Activated gamma-delta T cell treated with Interleukin-2 at 50 U/mL for 16 hours (primary cell): Measurements from ENCODE around the gene G3BP2.

ENCODE experiments used
- DNase-seq: peaks from one replicate; pipeline ENCODE4 v3.0.0-alpha.2; 2020

Gene G3BP2

DNA sequence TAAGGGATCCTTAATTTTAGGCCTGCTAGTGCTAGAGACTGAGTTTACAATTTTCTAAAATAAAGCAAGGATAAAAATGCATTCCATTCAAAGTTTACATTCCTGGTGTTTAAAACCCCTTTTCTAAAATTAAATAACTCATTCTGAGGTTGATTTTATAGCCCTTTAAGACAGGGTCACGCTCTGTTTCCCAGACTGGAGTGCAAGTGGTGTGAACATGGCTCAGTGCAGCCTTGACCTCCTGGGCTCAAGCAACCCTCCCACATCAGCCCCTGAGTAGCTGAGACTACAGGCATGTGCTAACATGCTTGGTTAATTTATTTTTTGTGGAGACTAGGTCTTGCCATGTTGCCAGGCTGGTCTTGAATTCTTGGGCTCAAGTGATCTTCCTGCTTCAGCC lies 36.0 kb downstream of the G3BP2 start:
- no peak for DNase-seq

DNA sequence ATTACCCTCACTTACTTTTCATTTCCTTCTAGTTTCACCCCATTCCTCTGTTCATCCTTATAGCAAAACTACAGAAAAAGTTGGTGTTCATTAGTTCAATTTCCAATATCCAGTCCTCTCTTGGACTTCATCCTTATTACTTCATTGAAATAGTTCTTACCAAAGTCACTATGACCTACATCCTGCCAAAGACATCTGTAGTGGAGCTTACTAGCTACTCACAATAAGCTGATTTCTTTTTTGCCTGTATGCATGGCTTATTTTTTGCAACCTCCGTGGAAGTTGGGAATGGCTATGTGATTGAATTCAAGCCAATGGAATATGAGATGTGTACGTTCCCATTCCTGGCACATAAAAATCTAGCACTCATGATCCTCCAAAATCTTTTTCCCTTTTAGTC lies 38.3 kb downstream of the G3BP2 start:
- no peak for DNase-seq

GRCh38 chr4:75634281-75634680 lies 38.9 kb downstream of the G3BP2 start:
- no peak for DNase-seq

DNA sequence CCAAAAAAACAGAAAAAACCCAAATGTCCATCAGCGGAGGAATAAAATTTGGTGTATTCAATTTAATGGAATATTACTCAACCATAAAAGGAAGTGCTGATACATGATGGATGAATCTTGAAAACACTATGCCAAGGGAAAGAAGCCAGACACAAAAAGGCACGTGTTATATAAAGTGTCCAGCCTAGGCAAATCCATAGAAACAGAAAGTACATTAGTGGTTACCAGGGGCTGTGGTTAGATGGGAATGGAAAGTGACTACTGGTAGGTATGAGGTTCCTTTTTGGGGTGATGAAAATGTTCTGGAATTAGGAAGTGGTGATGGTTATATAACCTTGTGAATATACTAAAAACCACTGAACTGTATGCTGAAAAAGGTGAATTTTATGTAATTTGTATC lies 39.4 kb downstream of the G3BP2 start:
- no peak for DNase-seq

DNA sequence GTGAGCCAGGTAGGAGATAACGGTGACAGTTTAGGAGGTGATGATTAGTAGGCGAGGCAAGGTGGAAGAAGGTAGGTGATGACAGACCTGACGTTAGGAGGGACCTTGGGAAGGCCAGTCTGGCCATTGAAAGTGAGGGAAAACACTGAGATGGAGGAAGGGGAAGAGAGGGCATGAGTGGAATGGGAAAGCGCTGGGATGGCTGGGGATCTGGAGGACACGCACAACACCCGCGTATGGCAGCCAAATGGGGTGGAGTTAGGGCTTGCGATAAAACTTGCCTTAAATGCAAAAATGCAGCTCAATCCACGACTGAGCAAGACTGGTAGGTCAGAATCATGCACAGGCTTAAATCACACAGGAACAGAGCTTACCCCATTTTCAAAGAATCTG lies 42.3 kb downstream of the G3BP2 start:
- no peak for DNase-seq

DNA sequence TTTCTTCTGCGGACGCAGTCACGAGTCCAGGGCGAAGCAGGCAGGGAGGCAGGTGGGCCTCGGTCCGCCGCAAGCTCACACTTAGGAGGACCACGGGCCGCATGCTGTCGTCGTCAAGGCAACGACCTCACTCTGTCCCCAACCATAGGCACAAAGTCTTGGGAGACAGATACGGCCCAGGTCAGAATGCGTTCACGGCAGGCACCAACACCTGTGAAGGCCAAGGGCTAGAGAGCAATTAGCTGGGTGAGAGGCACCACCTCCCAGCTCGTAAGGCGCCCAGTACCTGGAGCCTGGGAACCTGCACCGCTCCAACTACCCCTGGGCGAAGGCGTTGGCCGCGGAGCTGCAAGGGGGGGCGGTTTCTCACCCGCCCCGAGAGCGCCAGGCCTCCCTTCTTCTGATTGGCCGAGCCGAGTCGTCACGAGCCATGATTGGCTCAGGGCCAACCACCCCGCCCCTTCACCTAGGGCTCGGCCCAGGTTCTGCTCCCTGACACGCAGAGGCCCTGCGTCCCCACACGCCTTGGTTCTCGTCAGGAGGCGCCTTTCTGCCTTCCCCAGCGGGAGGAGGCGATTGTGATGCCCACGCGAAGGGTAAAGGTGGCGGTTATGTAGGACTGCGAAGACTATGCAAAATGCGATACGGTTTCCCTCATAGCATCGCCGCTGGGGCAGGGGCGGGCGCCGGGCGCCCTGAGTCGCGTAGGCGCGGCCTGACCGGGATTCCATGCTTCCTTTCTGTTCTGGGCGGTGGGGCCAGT lies 42.9 kb downstream of the G3BP2 start, which contains the start of gene CDKL2:
TSS of gene CDKL2 (minus strand) at position 355 of the 763 bp plus-strand sequence. CDS start 4,540 bp downstream, outside the sequence.
- peak; percentile 91 for DNase-seq

DNA sequence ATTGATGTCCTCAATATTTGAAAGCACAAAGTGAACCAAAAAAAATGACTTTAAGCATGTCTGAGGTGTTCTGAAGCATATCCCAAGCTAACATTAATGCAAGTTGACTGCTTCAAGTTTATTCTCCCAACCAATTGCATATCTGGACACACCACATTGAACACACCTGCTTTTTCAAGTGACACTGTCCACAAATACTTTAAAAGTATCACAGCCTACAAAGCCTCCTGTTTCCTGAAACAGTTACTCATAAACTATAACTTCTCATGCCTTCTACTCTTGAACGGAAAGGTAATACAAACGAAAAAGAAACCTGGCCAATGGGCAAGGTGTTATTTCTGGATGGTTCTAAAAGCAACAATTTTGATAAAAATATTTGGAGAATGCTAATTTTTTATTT lies 44.0 kb downstream of the G3BP2 start:
- no peak for DNase-seq

DNA sequence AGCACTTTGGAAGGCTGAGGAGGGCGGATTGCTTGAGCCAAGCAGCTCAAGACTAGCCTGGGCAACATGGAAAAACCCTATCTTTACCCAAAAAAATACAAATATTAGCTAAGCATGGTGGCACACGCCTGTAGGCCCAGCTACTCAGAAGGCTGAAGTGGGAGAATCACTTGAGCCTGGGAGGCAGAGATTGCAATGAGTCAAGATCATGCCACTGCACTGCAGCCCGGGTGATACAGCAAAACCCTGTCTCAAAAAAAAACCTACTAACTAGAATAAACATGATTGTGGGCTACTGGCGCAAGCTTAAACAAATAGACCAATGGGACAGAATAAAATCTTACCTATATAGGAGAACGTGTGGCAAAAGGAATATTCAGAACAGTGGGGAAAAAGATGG lies 50.2 kb downstream of the G3BP2 start:
- no peak for DNase-seq

- no peak for DNase-seq
Measured at GRCh38 chr4:75621715-75622114, 51.5 kb downstream of the G3BP2 start.

GRCh38 chr4:75612306-75612705 lies 60.9 kb downstream of the G3BP2 start:
- no peak for DNase-seq

- no peak for DNase-seq
Measured at GRCh38 chr4:75605928-75606327, 67.3 kb downstream of the G3BP2 start.

- DNase-seq, result no peak
Measured at GRCh38 chr4:75599647-75600046, 73.6 kb downstream of the G3BP2 start.

DNA sequence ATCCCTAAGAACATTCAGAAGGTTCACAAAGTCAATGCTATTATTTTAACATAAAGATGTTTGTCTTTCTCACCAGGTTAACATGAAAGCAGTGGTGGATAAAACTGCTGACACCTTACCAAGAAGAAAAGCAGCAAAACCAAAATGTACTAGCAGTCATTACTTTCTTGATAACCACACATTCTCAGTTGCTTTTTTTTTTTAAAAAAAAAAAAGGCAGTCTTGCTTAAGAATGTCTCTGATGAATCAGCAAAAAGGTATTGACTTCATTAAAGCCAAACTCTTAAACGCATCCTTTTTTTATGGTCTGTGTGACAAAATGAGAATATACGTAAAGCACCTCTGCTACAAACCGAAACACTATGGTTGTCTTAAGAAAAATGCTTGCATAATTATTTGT lies 74.8 kb downstream of the G3BP2 start:
- no peak for DNase-seq

DNA sequence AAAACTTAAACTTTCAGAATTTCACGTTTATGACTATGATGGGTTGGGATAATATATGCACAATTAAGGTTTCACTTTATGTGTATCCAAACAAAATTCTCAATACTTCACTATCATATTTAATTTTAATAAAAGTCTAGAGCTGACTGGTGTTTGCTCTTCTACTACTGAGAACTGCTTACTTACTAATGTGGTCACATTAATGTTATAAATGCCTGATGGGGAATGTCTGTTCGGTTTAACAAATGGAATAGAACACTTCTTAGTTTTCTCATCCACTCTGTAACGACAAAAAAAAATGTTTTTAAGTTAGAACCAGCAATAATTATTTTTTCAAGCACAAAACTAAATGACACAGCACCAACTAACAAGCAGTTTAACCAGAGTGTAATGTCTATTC lies 77.2 kb downstream of the G3BP2 start:
- DNase-seq, result no peak

DNA sequence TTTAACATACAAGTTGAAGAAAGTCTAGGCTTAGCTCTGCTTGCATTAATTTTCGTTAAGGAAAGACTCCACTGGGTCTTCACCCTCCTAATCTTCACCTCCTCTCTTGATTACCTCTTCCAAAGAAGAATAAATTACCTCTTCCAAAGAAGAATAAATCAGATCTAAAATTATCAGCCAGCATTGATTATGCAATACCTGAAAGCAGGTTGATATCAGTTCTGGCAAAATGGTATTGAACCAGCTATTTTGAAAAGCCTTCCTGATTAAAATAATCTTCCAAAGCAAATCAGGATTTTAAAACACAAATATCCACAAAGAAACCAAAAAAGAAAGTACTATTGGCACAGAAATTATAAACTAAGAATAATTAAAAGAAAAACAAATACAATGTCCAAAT lies 79.8 kb downstream of the G3BP2 start:
- DNase-seq, result no peak
